ENCODE measurements around the gene FYN.

GRCh38 chr6:111837007-111837406 lies 36.2 kb downstream of the FYN start:
- TF ChIP-seq POLR2A (IDR thresholded peaks at IDR 0.05; ENCODE audit: low read depth, low read length) (no peak), POLR2AphosphoS5 (IDR thresholded peaks at IDR 0.05; ENCODE audit: low read depth, low read length) (no peak)

All from GM12891 (cell line).